ENCODE measurements around the gene KIF5C. TPM values are rescaled to one million over a fixed set of nuclear protein-coding genes. Genes with fewer than 3 reads are reported as not detected.

The KIF5C gene
- total RNA-seq, 1 experiment from 2014 or later: 1.6 TPM

GRCh38 chr2:149041482-149041881, 166.5 kb downstream of the KIF5C start:
- Histone ChIP-seq H3K9me3 (ENCODE audit: control insufficient read depth, insufficient read depth, low read depth, low read length) (no peaks in the 10 kb centered on the region), H3K27ac (ENCODE audit: low read length) (no peak overlapping the region), H3K27me3 (ENCODE audit: control insufficient read depth, insufficient read depth, low read length) (peaks cover 14% of the 10 kb centered on the region), H3K4me3 (ENCODE audit: low read depth in 2 of 2, low read length in 2 of 2) (no peak overlapping the region), H3K4me1 (ENCODE audit: control insufficient read depth, insufficient read depth, low read length) (no peaks in the 10 kb centered on the region), H3K36me3 (ENCODE audit: control insufficient read depth, insufficient read depth, low read length) (no peaks in the 10 kb centered on the region)
- TF ChIP-seq POLR2AphosphoS5 (IDR thresholded peaks at IDR 0.05; ENCODE audit: low read depth, low read length): no peak
- no peak for TF ChIP-seq SIN3A (IDR thresholded peaks at IDR 0.05; ENCODE audit: borderline replicate concordance, insufficient read depth, low read depth, low read length)
- TF ChIP-seq, protein P1, sequence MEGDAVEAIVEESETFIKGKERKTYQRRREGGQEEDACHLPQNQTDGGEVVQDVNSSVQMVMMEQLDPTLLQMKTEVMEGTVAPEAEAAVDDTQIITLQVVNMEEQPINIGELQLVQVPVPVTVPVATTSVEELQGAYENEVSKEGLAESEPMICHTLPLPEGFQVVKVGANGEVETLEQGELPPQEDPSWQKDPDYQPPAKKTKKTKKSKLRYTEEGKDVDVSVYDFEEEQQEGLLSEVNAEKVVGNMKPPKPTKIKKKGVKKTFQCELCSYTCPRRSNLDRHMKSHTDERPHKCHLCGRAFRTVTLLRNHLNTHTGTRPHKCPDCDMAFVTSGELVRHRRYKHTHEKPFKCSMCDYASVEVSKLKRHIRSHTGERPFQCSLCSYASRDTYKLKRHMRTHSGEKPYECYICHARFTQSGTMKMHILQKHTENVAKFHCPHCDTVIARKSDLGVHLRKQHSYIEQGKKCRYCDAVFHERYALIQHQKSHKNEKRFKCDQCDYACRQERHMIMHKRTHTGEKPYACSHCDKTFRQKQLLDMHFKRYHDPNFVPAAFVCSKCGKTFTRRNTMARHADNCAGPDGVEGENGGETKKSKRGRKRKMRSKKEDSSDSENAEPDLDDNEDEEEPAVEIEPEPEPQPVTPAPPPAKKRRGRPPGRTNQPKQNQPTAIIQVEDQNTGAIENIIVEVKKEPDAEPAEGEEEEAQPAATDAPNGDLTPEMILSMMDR (IDR thresholded peaks at IDR 0.05): no peak
- TF ChIP-seq REST (IDR thresholded peaks at IDR 0.05; ENCODE audit: insufficient read depth in 1 of 2, low read depth in 2 of 2, low read length in 1 of 2): no peak
- no peak for TF ChIP-seq TCF7L2 (IDR thresholded peaks at IDR 0.05; ENCODE audit: low read depth, low read length)
- in situ Hi-C loops (cut with HindIII; ENCODE audit: low pct_unique_long_range_greater_than_20kb, low sequenced_read_pairs) (no loop called here), intact Hi-C loops (cut with micrococcal nuclease; ENCODE audit: unreplicated experiment) (no loop called here)
- ATAC-seq (no peak), DNase-seq (ENCODE audit: low read depth, low spot score) (no peak)
- CTCF ChIA-PET: no interaction called here
- BruUV-seq (replicated peaks): no TSS peak
- POLR2A ChIA-PET: no interaction called here

DNA sequence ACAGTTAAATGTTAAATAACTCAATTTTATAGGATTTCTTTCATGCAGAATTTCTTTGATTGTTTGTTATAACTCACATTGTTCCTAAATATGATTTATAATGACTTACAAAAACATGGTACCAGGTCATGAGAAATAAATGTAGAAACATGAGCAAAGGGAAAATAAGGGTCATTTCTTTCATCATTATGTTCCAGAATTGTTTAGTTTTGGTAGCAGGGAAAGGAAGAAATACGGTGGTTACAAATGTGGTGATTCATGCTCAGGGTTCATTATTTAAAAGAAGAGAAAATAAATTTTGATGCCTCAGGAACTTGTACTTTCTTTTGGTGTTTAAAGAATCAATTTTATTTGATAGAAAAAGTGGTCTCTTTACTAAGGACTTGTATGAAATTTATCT, 167.9 kb downstream of the KIF5C start:
- Histone ChIP-seq H3K27me3 (ENCODE audit: control insufficient read depth, insufficient read depth, low read length) (peaks cover 9% of the 10 kb centered on the region), H3K4me3 (ENCODE audit: low read depth in 2 of 2, low read length in 2 of 2) (no peak overlapping the region), H3K36me3 (ENCODE audit: control insufficient read depth, insufficient read depth, low read length) (no peaks in the 10 kb centered on the region), H3K27ac (ENCODE audit: low read length) (no peak overlapping the region), H3K9me3 (ENCODE audit: control insufficient read depth, insufficient read depth, low read depth, low read length) (no peaks in the 10 kb centered on the region), H3K4me1 (ENCODE audit: control insufficient read depth, insufficient read depth, low read length) (no peaks in the 10 kb centered on the region)
- in situ Hi-C loops (cut with HindIII; ENCODE audit: low pct_unique_long_range_greater_than_20kb, low sequenced_read_pairs): no loop called here
- DNase-seq (ENCODE audit: low read depth, low spot score): no peak
- TF ChIP-seq, protein P1 (IDR thresholded peaks at IDR 0.05): no peak
- TF ChIP-seq POLR2AphosphoS5 (IDR thresholded peaks at IDR 0.05; ENCODE audit: low read depth, low read length): no peak
- no peak for TF ChIP-seq SIN3A (IDR thresholded peaks at IDR 0.05; ENCODE audit: borderline replicate concordance, insufficient read depth, low read depth, low read length)
- TF ChIP-seq TCF7L2 (IDR thresholded peaks at IDR 0.05; ENCODE audit: low read depth, low read length): no peak
- TF ChIP-seq REST (IDR thresholded peaks at IDR 0.05; ENCODE audit: insufficient read depth in 1 of 2, low read depth in 2 of 2, low read length in 1 of 2): no peak
- POLR2A ChIA-PET: no interaction called here
- CTCF ChIA-PET: no interaction called here
- no peak for ATAC-seq
- no TSS peak for BruUV-seq (replicated peaks)
- intact Hi-C loops (cut with micrococcal nuclease; ENCODE audit: unreplicated experiment): no loop called here

Measured in Panc1 (cell line).